HepG2 (cell line): ENCODE results near the gene S100A6. TPM values are rescaled to one million over a fixed set of nuclear protein-coding genes. Genes with fewer than 3 reads are reported as not detected.

Experiments used
- ATAC-seq: fragments of 200-7000 bp; cut with Tn5 transposase; 3 replicates; pipeline ENCODE4 v1.9.1; 2020; ENCODE audit warnings: mild to moderate bottlenecking, moderate library complexity
- BruUV-seq: library from RNA; stranded (reverse); fragments of 400-500 nt; replicated peaks from 2 replicates; lab custom pipeline; 2021; lab: Mats Ljungman, UMichigan
- CTCF ChIA-PET: fragments of 300-600 bp; formaldehyde crosslinking; extraction: SDS; loops from one replicate; lab custom pipeline; 2021; ENCODE audit warnings: low total read pairs, inconsistent platforms, low intra/inter-chr PET ratio; lab: Yijun Ruan, JAX
- POLR2A ChIA-PET: fragments of 350-600 bp; sonication (Branson Sonifier 250); formaldehyde crosslinking; loops from one replicate; lab custom pipeline; 2020; ENCODE audit warnings: antibody characterized with exemption, inconsistent platforms; lab: Yijun Ruan, JAX
- DNase-seq: peaks from one replicate; pipeline ENCODE4 v3.0.0-alpha.2; 2015; ENCODE audit warnings: low spot score
- FAIRE-seq: peaks from 3 replicates; lab custom pipeline; 2011; peaks lifted over from hg19 to GRCh38; lab: Jason Lieb, UNC
- H2AFZ ChIP-seq: one replicate; pipeline ENCODE4 v1.6.1; 2011; ENCODE audit warnings: low read length, inconsistent platforms
- H3K27ac ChIP-seq: fragments of 300-600 bp; 3 replicates; pipeline ENCODE4 v1.8.0; 2011; ENCODE audit warnings: mixed run types, mild to moderate bottlenecking, mixed read lengths, low read length, inconsistent platforms; ENCODE audit not compliant: insufficient read depth; ENCODE audit errors: extremely low read length
- H3K27me3 ChIP-seq, 2 experiments: fragments of 200-600 bp in 1 of 2; 2 replicates in 1 of 2; 3 replicates in 1 of 2; pipeline versions ENCODE4 v1.6.0 to v1.8.0; 2011; ENCODE audit warnings: low read length in 2 of 2, mild to moderate bottlenecking in 2 of 2, moderate library complexity in 2 of 2, inconsistent platforms in 1 of 2; ENCODE audit not compliant: insufficient read depth in 2 of 2, control insufficient read depth in 1 of 2
- H3K36me3 ChIP-seq, 2 experiments: fragments of 200-600 bp in 1 of 2; replicated peaks in 1 of 2; 2 replicates in 1 of 2; 3 replicates in 1 of 2; pipeline versions ENCODE4 v1.5.1 to v1.8.0; 2011; ENCODE audit warnings: low read length in 2 of 2, inconsistent platforms in 1 of 2; ENCODE audit not compliant: insufficient read depth in 2 of 2, control insufficient read depth in 1 of 2
- H3K4me1 ChIP-seq: 2 replicates; pipeline ENCODE4 v1.5.1; 2012; ENCODE audit warnings: low read length, inconsistent platforms; ENCODE audit not compliant: insufficient read depth
- H3K4me2 ChIP-seq: 2 replicates; pipeline ENCODE4 v1.6.0; 2011; ENCODE audit warnings: low read depth, low read length, inconsistent platforms
- H3K4me3 ChIP-seq, 3 experiments: fragments of 200-600 bp in 1 of 3; sonication (generic), shearing (Covaris generic) in 1 of 3; replicated peaks in 1 of 3; 2 replicates each; pipeline ENCODE4 v1.5.1; 2011 to 2016; ENCODE audit warnings: low read length in 3 of 3, inconsistent platforms in 2 of 3, low read depth in 2 of 3, mild to moderate bottlenecking in 2 of 3, control low read depth in 1 of 3, mixed read lengths in 1 of 3; ENCODE audit not compliant: insufficient read depth in 1 of 3
- H3K79me2 ChIP-seq: one replicate; pipeline ENCODE4 v1.6.1; 2011; ENCODE audit warnings: low read length, inconsistent platforms; ENCODE audit not compliant: insufficient read depth
- H3K9ac ChIP-seq: 2 replicates; pipeline ENCODE4 v1.6.0; 2011; ENCODE audit warnings: mild to moderate bottlenecking, low read depth, low read length, inconsistent platforms; ENCODE audit not compliant: insufficient read depth
- H3K9me3 ChIP-seq: 2 replicates; pipeline ENCODE4 v1.5.1; 2012; ENCODE audit warnings: mild to moderate bottlenecking, low read length
- H4K20me1 ChIP-seq: 2 replicates; pipeline ENCODE4 v1.6.0; 2011; ENCODE audit warnings: inconsistent platforms, mild to moderate bottlenecking, low read length, moderate library complexity; ENCODE audit not compliant: insufficient read depth
- ATAD3A ChIP-seq: sonication (generic); formaldehyde crosslinking; IDR thresholded peaks from 2 replicates; pipeline ENCODE4 v1.4.0; 2020; ENCODE audit warnings: missing genetic modification reagents
- CC2D1A ChIP-seq: sonication (generic); formaldehyde crosslinking; IDR thresholded peaks from 2 replicates; pipeline ENCODE4 v1.8.1; 2023; ENCODE audit warnings: mild to moderate bottlenecking, missing genetic modification reagents
- CTCF ChIP-seq: sonication (generic); formaldehyde crosslinking; IDR thresholded peaks from 2 replicates; pipeline ENCODE4 v1.5.0; 2020; ENCODE audit warnings: mild to moderate bottlenecking, missing genetic modification reagents, moderate library complexity
- KLF9 ChIP-seq: IDR thresholded peaks from 2 replicates; pipeline ENCODE4 v1.6.1; 2016; ENCODE audit warnings: low read depth
- PHF8 ChIP-seq: sonication (generic); formaldehyde crosslinking; IDR thresholded peaks from 2 replicates; pipeline ENCODE4 v1.5.0; 2020; ENCODE audit warnings: missing genetic modification reagents
- PRMT3 ChIP-seq: sonication (generic); formaldehyde crosslinking; IDR thresholded peaks from 2 replicates; pipeline ENCODE4 v1.8.1; 2022; ENCODE audit warnings: low read depth, mild to moderate bottlenecking, moderate library complexity, missing genetic modification reagents, borderline replicate concordance
- RAD51 ChIP-seq: fragments of 450-650 bp; IDR thresholded peaks from 2 replicates; pipeline ENCODE4 v1.6.1; 2016; ENCODE audit warnings: borderline replicate concordance
- THRA ChIP-seq: sonication (generic); formaldehyde crosslinking; IDR thresholded peaks from 2 replicates; pipeline ENCODE4 v1.4.0; 2020; ENCODE audit warnings: missing genetic modification reagents, borderline replicate concordance
- TOPORS ChIP-seq: sonication (generic); formaldehyde crosslinking; IDR thresholded peaks from 2 replicates; pipeline ENCODE4 v1.8.0; 2023; ENCODE audit warnings: mild to moderate bottlenecking, missing genetic modification reagents
- USF2 ChIP-seq, 2 experiments: sonication (generic) in 1 of 2; formaldehyde crosslinking in 1 of 2; IDR thresholded peaks; 2 replicates each; pipeline versions ENCODE4 v1.5.1 to v1.6.1; 2011 to 2020; ENCODE audit warnings: borderline replicate concordance in 1 of 2, low read depth in 1 of 2, low read length in 1 of 2, mild to moderate bottlenecking in 1 of 2, missing genetic modification reagents in 1 of 2, moderate library complexity in 1 of 2
- ZFX ChIP-seq: sonication (generic); formaldehyde crosslinking; IDR thresholded peaks from 2 replicates; pipeline ENCODE4 v1.4.0; 2020; ENCODE audit warnings: mild to moderate bottlenecking, low read depth, missing genetic modification reagents, moderate library complexity
- ZNF329 ChIP-seq: sonication (generic); formaldehyde crosslinking; IDR thresholded peaks from 2 replicates; pipeline ENCODE4 v1.9.0; 2021; ENCODE audit warnings: low read depth, mild to moderate bottlenecking, missing genetic modification reagents
- ZNF430 ChIP-seq: sonication (generic); formaldehyde crosslinking; IDR thresholded peaks from 2 replicates; pipeline ENCODE4 v1.9.0; 2021; ENCODE audit warnings: mild to moderate bottlenecking, missing genetic modification reagents
- ZNF720 ChIP-seq: sonication (generic); formaldehyde crosslinking; IDR thresholded peaks from 2 replicates; pipeline ENCODE4 v1.4.0; 2020; ENCODE audit warnings: missing genetic modification reagents
- ZSCAN31 ChIP-seq: sonication (generic); formaldehyde crosslinking; IDR thresholded peaks from 2 replicates; pipeline ENCODE4 v1.5.0; 2020; ENCODE audit warnings: low read depth, mild to moderate bottlenecking, missing genetic modification reagents
- WGBS: methylation state at CpG from one replicate; pipeline ENCODE4 v1.1.6; 2017; ENCODE audit warnings: low lambda C conversion rate; 5-methylcytosine and 5-hydroxymethylcytosine counted together
- in situ Hi-C: cut with HindIII; loops from 2 replicates; pipeline ENCODE4 v1.10.0; 2017; ENCODE audit warnings: low pct_unique_long_range_greater_than_20kb; ENCODE audit not compliant: extremely low pct_ligation_motif_present
- intact Hi-C: fragments of 100-400 bp; cut with micrococcal nuclease; formaldehyde crosslinking; loops from one replicate; pipeline ENCODE4 v1.10.0; 2022; ENCODE audit not compliant: unreplicated experiment
- polyA plus RNA-seq, 8 experiments: library from polyadenylated mRNA; depleted of rRNA in 3 of 8; stranded (reverse) in 7 of 8; unstranded in 1 of 8; fragments of >200 nt; fragmentation: Illumina TruSeq in 4 of 8; extraction: Trizol in 4 of 8; gene quantifications; 2 replicates each; pipeline versions ENCODE4 v1.2.1 to v1.2.3, GENCODE V29; 2011 to 2016; ENCODE audit warnings: low read depth in 4 of 8, missing spikeins in 1 of 8, mixed read lengths in 1 of 8; ENCODE audit not compliant: insufficient read depth in 1 of 8
- total RNA-seq, 5 experiments: library from RNA; depleted of rRNA; stranded (reverse); fragments of >200 nt; fragmentation: Illumina TruSeq; extraction: Trizol; gene quantifications; 2 replicates each; pipeline ENCODE4 v1.2.3, GENCODE V29; 2016; ENCODE audit warnings: low read depth in 1 of 5
- TF ChIP-seq, protein P1 (sequence below): sonication (generic); formaldehyde crosslinking; IDR thresholded peaks from 2 replicates; pipeline ENCODE4 v1.9.0; 2022; ENCODE audit warnings: missing genetic modification reagents, mild to moderate bottlenecking, borderline replicate concordance

S100A6 gene
- total and polyA plus RNA-seq, 2 of the 13 experiments (the other 11 are each of a cell fraction or from before 2014, with no cell fraction given), result 72.9 to 85.0 TPM

- Histone ChIP-seq H3K27ac (no peak overlapping the region), H3K9ac (no peak overlapping the region)
- intact Hi-C loops, result no loop called here
- no peak for TF ChIP-seq ZNF430
- no peak for TF ChIP-seq PRMT3
- no peak for TF ChIP-seq ZNF329 (CRISPR knock-in tag)
- TF ChIP-seq TOPORS, result no peak
- no peak for TF ChIP-seq CC2D1A (CRISPR knock-in tag)
- TF ChIP-seq PHF8 (CRISPR knock-in tag), result no peak
- TF ChIP-seq RAD51, result peak; percentile 92
- peak; percentile 22; the same call in 1 of the 2 replicates for TF ChIP-seq CTCF (CRISPR knock-in tag)
- no peak for TF ChIP-seq ZSCAN31
- no peak for TF ChIP-seq ATAD3A (CRISPR knock-in tag)
- peak; percentile 41; the same call in 1 of the 2 replicates for TF ChIP-seq ZFX (CRISPR knock-in tag)
- TF ChIP-seq USF2 (IDR thresholded peaks at IDR 0.05; ENCODE audit: low read depth, low read length), result peak; percentile 80
- TF ChIP-seq USF2 (CRISPR knock-in tag; IDR thresholded peaks at IDR 0.05; ENCODE audit: borderline replicate concordance), result peak; percentile 58; the same call in 1 of the 2 replicates
- TF ChIP-seq, protein P1, sequence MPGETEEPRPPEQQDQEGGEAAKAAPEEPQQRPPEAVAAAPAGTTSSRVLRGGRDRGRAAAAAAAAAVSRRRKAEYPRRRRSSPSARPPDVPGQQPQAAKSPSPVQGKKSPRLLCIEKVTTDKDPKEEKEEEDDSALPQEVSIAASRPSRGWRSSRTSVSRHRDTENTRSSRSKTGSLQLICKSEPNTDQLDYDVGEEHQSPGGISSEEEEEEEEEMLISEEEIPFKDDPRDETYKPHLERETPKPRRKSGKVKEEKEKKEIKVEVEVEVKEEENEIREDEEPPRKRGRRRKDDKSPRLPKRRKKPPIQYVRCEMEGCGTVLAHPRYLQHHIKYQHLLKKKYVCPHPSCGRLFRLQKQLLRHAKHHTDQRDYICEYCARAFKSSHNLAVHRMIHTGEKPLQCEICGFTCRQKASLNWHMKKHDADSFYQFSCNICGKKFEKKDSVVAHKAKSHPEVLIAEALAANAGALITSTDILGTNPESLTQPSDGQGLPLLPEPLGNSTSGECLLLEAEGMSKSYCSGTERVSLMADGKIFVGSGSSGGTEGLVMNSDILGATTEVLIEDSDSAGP, result peak; percentile 26; the same call in 1 of the 2 replicates
- TF ChIP-seq THRA (CRISPR knock-in tag), result no peak
- no peak for TF ChIP-seq KLF9 (CRISPR knock-in tag)
- no peak for TF ChIP-seq ZNF720 (CRISPR knock-in tag)
Measured at GRCh38 chr1:153538315-153538821, 2.6 kb upstream of the S100A6 start.

More at GRCh38 chr1:153538315-153538821, 2.6 kb upstream of the S100A6 start:
- ChIA-PET CTCF (no interaction called here), POLR2A (interaction anchor here (0.7 to 0.8 kb wide), 2 partner anchors 28 to 96 kb away, joined by 4 read pairs; partner anchors contain the start of gene CHTOP)
- Histone ChIP-seq H3K79me2 (no peaks in the 10 kb centered on the region), H3K4me1 (peaks cover 90% of the 10 kb centered on the region), H3K4me3 (no peak overlapping the region), H3K4me2 (peak overlapping the region; percentile 15), H3K9me3 (no peaks in the 10 kb centered on the region), H2AFZ (no peak overlapping the region), H4K20me1 (no peaks in the 10 kb centered on the region), H3K27me3 (peaks cover 0 to 10% of the 10 kb centered on the region in 2 experiments; a peak in 2 of 5 replicates), H3K36me3 (no peaks in the 10 kb centered on the region)
- 40% methylated on average over 2 of the region's 6 CpGs for WGBS
- peak; percentile 33 for ATAC-seq
- FAIRE-seq, result no peak
- in situ Hi-C loops, result no loop called here
- peak; percentile 50 for DNase-seq
- no TSS peak for BruUV-seq
